GM21367 (cell line): ENCODE results near the gene RASGRP4.
"Not testable (repeated sequence)": the region's sequence is repeated elsewhere in the genome, so short reads cannot be mapped to it uniquely, and the experiment has no call there.

Source experiments
- ATAC-seq: cut with Tn5 transposase; IDR thresholded peaks from one replicate; pipeline ENCODE4 v1.9.1; 2021; ENCODE audit not compliant: unreplicated experiment

RASGRP4 gene

GRCh38 chr19:38425810-38426466 lies at the start of gene RASGRP4:
Gene RASGRP4 (minus strand): TSS chr19:38426219. CDS start chr19:38426091, 128 bp downstream.
- ATAC-seq = no peak

GRCh38 chr19:38475176-38475575 lies 49.2 kb upstream of the RASGRP4 start:
- no peak for ATAC-seq

- ATAC-seq = no peak
Observed at GRCh38 chr19:38473201-38473600, 47.2 kb upstream of the RASGRP4 start.

GRCh38 chr19:38472725-38473124 lies 46.7 kb upstream of the RASGRP4 start:
- not testable (repeated sequence) for ATAC-seq

- ATAC-seq = no peak
Observed at GRCh38 chr19:38470788-38471480, 44.9 kb upstream of the RASGRP4 start.

- ATAC-seq = no peak
Observed at GRCh38 chr19:38469151-38469550, 43.1 kb upstream of the RASGRP4 start.

GRCh38 chr19:38467541-38468525 lies 41.8 kb upstream of the RASGRP4 start:
- ATAC-seq = no peak

GRCh38 chr19:38466050-38466449 lies 40.0 kb upstream of the RASGRP4 start:
- no peak for ATAC-seq

- no peak for ATAC-seq
Observed at GRCh38 chr19:38464421-38465082, 38.5 kb upstream of the RASGRP4 start.

- ATAC-seq = no peak
Observed at GRCh38 chr19:38463365-38463764, 37.3 kb upstream of the RASGRP4 start.

GRCh38 chr19:38458991-38459390 lies 33.0 kb upstream of the RASGRP4 start:
- ATAC-seq = no peak

- ATAC-seq = no peak
Observed at GRCh38 chr19:38457690-38458405, 31.8 kb upstream of the RASGRP4 start.

- ATAC-seq = no peak
Observed at GRCh38 chr19:38457202-38457601, 31.2 kb upstream of the RASGRP4 start.

GRCh38 chr19:38455031-38455430 lies 29.0 kb upstream of the RASGRP4 start:
- no peak for ATAC-seq

GRCh38 chr19:38453596-38453995 lies 27.6 kb upstream of the RASGRP4 start:
- no peak for ATAC-seq

- no peak for ATAC-seq
Observed at GRCh38 chr19:38452430-38453366, 26.7 kb upstream of the RASGRP4 start.

GRCh38 chr19:38451629-38452028 lies 25.6 kb upstream of the RASGRP4 start:
- no peak for ATAC-seq

GRCh38 chr19:38451036-38451435 lies 25.0 kb upstream of the RASGRP4 start:
- no peak for ATAC-seq

GRCh38 chr19:38449518-38449917 lies 23.5 kb upstream of the RASGRP4 start:
- ATAC-seq = no peak
